HCT116 (cell line): ENCODE results near the gene LKAAEAR1. TPM values are rescaled to one million over a fixed set of nuclear protein-coding genes. Genes with fewer than 3 reads are reported as not detected.

Experiments used
- ATAC-seq: fragments of 200-7000 bp; cut with Tn5 transposase; 2 replicates; pipeline ENCODE4 v1.9.1; 2020; ENCODE audit warnings: mild to moderate bottlenecking, moderate library complexity
- BruUV-seq: library from RNA; stranded (reverse); fragments of 400-500 nt; replicated peaks from 2 replicates; lab custom pipeline; 2021; lab: Mats Ljungman, UMichigan
- CTCF ChIA-PET: fragments of 300-600 bp; sonication (Branson Sonifier 250); formaldehyde crosslinking; loops from one replicate; lab custom pipeline; 2021; ENCODE audit warnings: antibody characterized with exemption; lab: Charles Lee
- POLR2A ChIA-PET: fragments of 300-600, 350-600 bp; sonication (Branson Sonifier 250); formaldehyde crosslinking; loops from one replicate; lab custom pipeline; 2021; ENCODE audit warnings: antibody characterized with exemption; lab: Charles Lee
- RAD21 ChIA-PET, 2 experiments: fragments of 300-600 bp; sonication (Branson Sonifier 250); formaldehyde crosslinking; loops; one replicate each; lab custom pipeline; 2023; ENCODE audit warnings: low total read pairs in 2 of 2; ENCODE audit not compliant: uncharacterized antibody in 2 of 2, unreplicated experiment in 2 of 2, low non-redundant PET in 1 of 2; lab: Charles Lee
- DNase-seq: peaks from one replicate; pipeline ENCODE4 v3.0.0-alpha.2; 2010; ENCODE audit warnings: low read depth, low spot score
- H2AFZ ChIP-seq: fragments of 200-600 bp; shearing (Covaris generic), sonication (generic); 2 replicates; pipeline ENCODE4 v1.6.1; 2017; ENCODE audit warnings: low read depth, mixed run types, mixed read lengths, antibody characterized with exemption, low read length; ENCODE audit not compliant: poor library complexity, severe bottlenecking
- H3K27ac ChIP-seq: 2 replicates; pipeline ENCODE4 v1.5.1; 2012; ENCODE audit warnings: low read depth, low read length
- H3K27me3 ChIP-seq: fragments of 200-600 bp; sonication (generic); 2 replicates; pipeline ENCODE4 v1.6.1; 2016; ENCODE audit warnings: mixed run types, low read length, mixed read lengths; ENCODE audit not compliant: insufficient read depth
- H3K36me3 ChIP-seq, 2 experiments: fragments of 200-500 bp in 1 of 2; fragments of 200-600 bp in 1 of 2; sonication (Bioruptor generic) in 1 of 2; sonication (generic) in 1 of 2; 2 replicates each; pipeline versions ENCODE4 v1.5.1 to v1.6.1; 2014 to 2016; ENCODE audit warnings: low read length in 2 of 2, inconsistent platforms in 1 of 2, mixed read lengths in 1 of 2, mixed run types in 1 of 2; ENCODE audit not compliant: insufficient read depth in 2 of 2, control insufficient read depth in 1 of 2
- H3K4me1 ChIP-seq, 2 experiments: fragments of 200-600 bp in 1 of 2; sonication (generic) in 1 of 2; 2 replicates each; pipeline versions ENCODE4 v1.5.1 to v1.6.1; 2012 to 2017; ENCODE audit warnings: low read length in 2 of 2, inconsistent platforms in 1 of 2, mild to moderate bottlenecking in 1 of 2, mixed read lengths in 1 of 2, mixed run types in 1 of 2, moderate library complexity in 1 of 2; ENCODE audit not compliant: insufficient read depth in 2 of 2, control insufficient read depth in 1 of 2
- H3K4me2 ChIP-seq: fragments of 200-600 bp; sonication (generic); 2 replicates; pipeline ENCODE4 v1.6.1; 2017; ENCODE audit warnings: mixed run types, low read length, mixed read lengths
- H3K4me3 ChIP-seq, 2 experiments: fragments of 200-600 bp in 1 of 2; sonication (generic) in 1 of 2; replicated peaks in 1 of 2; 2 replicates each; pipeline ENCODE4 v1.5.1; 2011 to 2016; ENCODE audit warnings: low read length in 2 of 2, control low read depth in 1 of 2, low read depth in 1 of 2, mild to moderate bottlenecking in 1 of 2, mixed read lengths in 1 of 2, mixed run types in 1 of 2
- H3K79me2 ChIP-seq: fragments of 200-600 bp; sonication (generic); 2 replicates; pipeline ENCODE4 v1.6.1; 2017; ENCODE audit warnings: mild to moderate bottlenecking, mixed run types, low read length, moderate library complexity, mixed read lengths; ENCODE audit not compliant: insufficient read depth
- H3K9ac ChIP-seq: fragments of 200-600 bp; sonication (generic); 2 replicates; pipeline ENCODE4 v1.6.1; 2016; ENCODE audit warnings: low read length, mixed read lengths
- H3K9me2 ChIP-seq: fragments of 200-600 bp; sonication (generic), shearing (Covaris generic); 2 replicates; pipeline ENCODE4 v1.6.1; 2017; ENCODE audit warnings: mixed run types, mild to moderate bottlenecking, moderate library complexity; ENCODE audit not compliant: insufficient read depth
- H3K9me3 ChIP-seq, 2 experiments: fragments of 200-500 bp in 1 of 2; fragments of 200-600 bp in 1 of 2; sonication (Bioruptor generic) in 1 of 2; sonication (generic) in 1 of 2; 2 replicates each; pipeline ENCODE4 v1.6.1; 2014 to 2017; ENCODE audit warnings: low read length in 2 of 2, mixed read lengths in 2 of 2, inconsistent platforms in 1 of 2, low read depth in 1 of 2, mild to moderate bottlenecking in 1 of 2, mixed run types in 1 of 2, moderate library complexity in 1 of 2; ENCODE audit not compliant: control insufficient read depth in 1 of 2, insufficient read depth in 1 of 2
- H4K20me1 ChIP-seq: fragments of 200-600 bp; sonication (generic), shearing (Covaris generic); 2 replicates; pipeline ENCODE4 v1.6.1; 2017; ENCODE audit warnings: mixed run types, mild to moderate bottlenecking, moderate library complexity; ENCODE audit not compliant: insufficient read depth
- CEBPB ChIP-seq: IDR thresholded peaks from 2 replicates; pipeline ENCODE4 v1.6.1; 2012; ENCODE audit warnings: low read depth
- EGR1 ChIP-seq: IDR thresholded peaks from 2 replicates; pipeline ENCODE4 v1.6.1; 2012; ENCODE audit warnings: low read depth
- EZH2 ChIP-seq: fragments of 200-600 bp; sonication (generic); IDR thresholded peaks from 2 replicates; pipeline ENCODE4 v1.6.1; 2017; ENCODE audit warnings: antibody characterized with exemption, mixed run types
- EZH2phosphoT487 ChIP-seq: fragments of 200-600 bp; IDR thresholded peaks from 2 replicates; pipeline ENCODE4 v1.6.1; 2018; ENCODE audit warnings: antibody characterized with exemption, borderline replicate concordance
- JUND ChIP-seq: IDR thresholded peaks from 2 replicates; pipeline ENCODE4 v1.6.1; 2012
- POLR2A ChIP-seq: IDR thresholded peaks from 2 replicates; pipeline ENCODE4 v1.7.0; 2011; ENCODE audit warnings: borderline replicate concordance; ENCODE audit not compliant: insufficient read depth, insufficient read length; ENCODE audit errors: extremely low read depth
- RAD21 ChIP-seq: IDR thresholded peaks from 2 replicates; pipeline ENCODE4 v1.6.1; 2012; ENCODE audit warnings: low read depth, mild to moderate bottlenecking
- SIN3A ChIP-seq: IDR thresholded peaks from 2 replicates; pipeline ENCODE4 v1.6.1; 2012; ENCODE audit warnings: low read depth
- SP1 ChIP-seq: IDR thresholded peaks from 2 replicates; pipeline ENCODE4 v1.6.1; 2012; ENCODE audit warnings: low read depth
- ZNF274 ChIP-seq: fragments of 200-500 bp; sonication (Bioruptor generic); IDR thresholded peaks from 2 replicates; pipeline ENCODE4 v1.6.1; 2014; ENCODE audit warnings: mild to moderate bottlenecking, low read depth, low read length, inconsistent platforms
- intact Hi-C: fragments of 100-400 bp; cut with micrococcal nuclease; formaldehyde crosslinking; loops from 2 replicates; pipeline ENCODE4 v1.10.0; 2022
- total RNA-seq: library from RNA; stranded (reverse); gene quantifications from one replicate; pipeline ENCODE4 v1.2.1, GENCODE V29; 2021; ENCODE audit not compliant: unreplicated experiment
- TF ChIP-seq, protein P1 (sequence below): IDR thresholded peaks from 2 replicates; pipeline ENCODE4 v1.6.1; 2011; ENCODE audit warnings: mild to moderate bottlenecking, low read length, moderate library complexity; ENCODE audit not compliant: insufficient replicate concordance; ENCODE audit errors: extremely low read depth
- TF ChIP-seq, protein P2 (sequence below), 3 experiments: fragments of 200-600 bp in 1 of 3; sonication (generic) in 1 of 3; IDR thresholded peaks in 2 of 3; conservative IDR thresholded peaks in 1 of 3; 2 replicates each; pipeline ENCODE4 v1.5.1; 2012 to 2017; ENCODE audit warnings: low read depth in 2 of 3, low read length in 2 of 3, antibody characterized with exemption in 1 of 3, borderline replicate concordance in 1 of 3, control low read depth in 1 of 3, mild to moderate bottlenecking in 1 of 3, mixed read lengths in 1 of 3, mixed run types in 1 of 3, moderate library complexity in 1 of 3; ENCODE audit not compliant: insufficient read depth in 1 of 3

LKAAEAR1 gene
- total RNA-seq, 1 experiment from 2014 or later, result not detected

DNA sequence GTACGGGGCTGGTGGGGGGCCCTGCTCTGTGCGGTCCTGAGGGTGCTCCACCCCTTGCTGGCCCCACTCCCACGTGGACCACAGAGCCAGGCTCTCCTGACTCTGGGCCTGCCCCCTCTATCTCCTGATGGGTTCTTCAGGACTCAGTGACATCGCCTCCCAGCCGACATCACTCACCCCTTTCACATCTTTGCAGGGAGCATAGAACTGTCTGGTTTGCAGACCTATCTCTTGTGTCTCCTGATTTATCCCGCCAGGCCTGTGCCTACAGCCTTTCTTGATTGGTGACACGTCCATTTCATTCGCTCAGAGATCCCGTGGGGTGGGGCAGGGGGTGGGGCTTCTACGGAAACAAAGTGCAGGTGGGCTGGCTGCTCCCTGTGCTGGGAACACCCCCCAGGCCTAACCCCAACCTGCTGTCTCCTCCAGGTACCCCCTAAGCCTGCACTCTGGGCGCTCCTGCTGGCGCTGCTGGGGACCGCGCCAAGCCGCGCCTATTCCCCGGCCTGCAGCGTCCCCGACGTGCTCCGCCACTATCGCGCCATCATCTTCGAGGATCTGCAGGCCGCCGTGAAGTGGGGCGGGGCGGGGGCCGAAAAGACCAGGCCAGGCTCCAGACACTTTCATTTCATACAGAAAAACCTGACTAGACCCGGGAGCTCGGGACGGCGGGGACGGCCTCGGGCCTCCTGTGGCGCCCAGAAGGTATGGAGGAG is 46.5 kb downstream of the LKAAEAR1 start:
- Histone ChIP-seq H3K79me2 (no peaks in the 10 kb centered on the region), H3K4me1 (peaks cover 3 to 21% of the 10 kb centered on the region in 2 experiments), H3K27ac (no peak overlapping the region), H3K36me3 (no peaks in the 10 kb centered on the region; a peak in 1 of 4 replicates), H3K9ac (no peak overlapping the region), H3K4me3 (no peak overlapping the region), H3K27me3 (no peaks in the 10 kb centered on the region), H3K9me2 (no peaks in the 10 kb centered on the region), H2AFZ (no peak overlapping the region), H4K20me1 (no peaks in the 10 kb centered on the region), H3K4me2 (peak overlapping the region; percentile 96), H3K9me3 (no peaks in the 10 kb centered on the region)
- ChIA-PET CTCF (interaction anchor here (0.7 to 5.1 kb wide), 5 partner anchors 17 to 65 kb away, joined by 6 to 35 read pairs (median 9); partner anchors contain the start of genes PRPF6 and TCEA2), RAD21 (interaction anchor here in 1 of 2 experiments (0.9 to 1.0 kb wide), 2 partner anchors 25 to 500 kb away, joined by 3 to 5 read pairs; partner anchors contain the start of gene TCEA2), POLR2A (interaction anchor here (1.0 kb wide), 1 partner anchor 57 kb away, joined by 3 read pairs; the partner anchor contains the start of gene PRPF6)
- ATAC-seq (no peak), DNase-seq (no peak)
- TF ChIP-seq EGR1, result no peak
- TF ChIP-seq JUND, result no peak
- TF ChIP-seq ZNF274, result no peak
- TF ChIP-seq, protein P1, sequence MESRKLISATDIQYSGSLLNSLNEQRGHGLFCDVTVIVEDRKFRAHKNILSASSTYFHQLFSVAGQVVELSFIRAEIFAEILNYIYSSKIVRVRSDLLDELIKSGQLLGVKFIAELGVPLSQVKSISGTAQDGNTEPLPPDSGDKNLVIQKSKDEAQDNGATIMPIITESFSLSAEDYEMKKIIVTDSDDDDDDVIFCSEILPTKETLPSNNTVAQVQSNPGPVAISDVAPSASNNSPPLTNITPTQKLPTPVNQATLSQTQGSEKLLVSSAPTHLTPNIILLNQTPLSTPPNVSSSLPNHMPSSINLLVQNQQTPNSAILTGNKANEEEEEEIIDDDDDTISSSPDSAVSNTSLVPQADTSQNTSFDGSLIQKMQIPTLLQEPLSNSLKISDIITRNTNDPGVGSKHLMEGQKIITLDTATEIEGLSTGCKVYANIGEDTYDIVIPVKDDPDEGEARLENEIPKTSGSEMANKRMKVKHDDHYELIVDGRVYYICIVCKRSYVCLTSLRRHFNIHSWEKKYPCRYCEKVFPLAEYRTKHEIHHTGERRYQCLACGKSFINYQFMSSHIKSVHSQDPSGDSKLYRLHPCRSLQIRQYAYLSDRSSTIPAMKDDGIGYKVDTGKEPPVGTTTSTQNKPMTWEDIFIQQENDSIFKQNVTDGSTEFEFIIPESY, result no peak
- no peak for TF ChIP-seq SP1
- TF ChIP-seq EZH2phosphoT487, result no peak
- TF ChIP-seq, protein P2, sequence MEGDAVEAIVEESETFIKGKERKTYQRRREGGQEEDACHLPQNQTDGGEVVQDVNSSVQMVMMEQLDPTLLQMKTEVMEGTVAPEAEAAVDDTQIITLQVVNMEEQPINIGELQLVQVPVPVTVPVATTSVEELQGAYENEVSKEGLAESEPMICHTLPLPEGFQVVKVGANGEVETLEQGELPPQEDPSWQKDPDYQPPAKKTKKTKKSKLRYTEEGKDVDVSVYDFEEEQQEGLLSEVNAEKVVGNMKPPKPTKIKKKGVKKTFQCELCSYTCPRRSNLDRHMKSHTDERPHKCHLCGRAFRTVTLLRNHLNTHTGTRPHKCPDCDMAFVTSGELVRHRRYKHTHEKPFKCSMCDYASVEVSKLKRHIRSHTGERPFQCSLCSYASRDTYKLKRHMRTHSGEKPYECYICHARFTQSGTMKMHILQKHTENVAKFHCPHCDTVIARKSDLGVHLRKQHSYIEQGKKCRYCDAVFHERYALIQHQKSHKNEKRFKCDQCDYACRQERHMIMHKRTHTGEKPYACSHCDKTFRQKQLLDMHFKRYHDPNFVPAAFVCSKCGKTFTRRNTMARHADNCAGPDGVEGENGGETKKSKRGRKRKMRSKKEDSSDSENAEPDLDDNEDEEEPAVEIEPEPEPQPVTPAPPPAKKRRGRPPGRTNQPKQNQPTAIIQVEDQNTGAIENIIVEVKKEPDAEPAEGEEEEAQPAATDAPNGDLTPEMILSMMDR (IDR thresholded peaks at IDR 0.05 in 2 of 3, conservative IDR thresholded peaks at IDR 0.05 in 1 of 3; ENCODE audit: borderline replicate concordance in 1 of 3, insufficient read depth in 1 of 3, low read depth in 2 of 3, low read length in 2 of 3), result no peak
- TF ChIP-seq RAD21, result no peak
- no peak for TF ChIP-seq EZH2
- no peak for TF ChIP-seq CEBPB
- TF ChIP-seq SIN3A, result no peak
- no peak for TF ChIP-seq POLR2A
- no TSS peak for BruUV-seq
- intact Hi-C loops, result no loop called here
